GM04503 (cell line): ENCODE measurements around the gene NDUFA8.

ENCODE experiments used
- DNase-seq: peaks from one replicate; pipeline ENCODE4 v3.0.0-alpha.2; 2012; ENCODE audit warnings: low read depth

The NDUFA8 gene

GRCh38 chr9:122099271-122099869 is 60.2 kb downstream of the NDUFA8 start:
- no peak for DNase-seq

DNA sequence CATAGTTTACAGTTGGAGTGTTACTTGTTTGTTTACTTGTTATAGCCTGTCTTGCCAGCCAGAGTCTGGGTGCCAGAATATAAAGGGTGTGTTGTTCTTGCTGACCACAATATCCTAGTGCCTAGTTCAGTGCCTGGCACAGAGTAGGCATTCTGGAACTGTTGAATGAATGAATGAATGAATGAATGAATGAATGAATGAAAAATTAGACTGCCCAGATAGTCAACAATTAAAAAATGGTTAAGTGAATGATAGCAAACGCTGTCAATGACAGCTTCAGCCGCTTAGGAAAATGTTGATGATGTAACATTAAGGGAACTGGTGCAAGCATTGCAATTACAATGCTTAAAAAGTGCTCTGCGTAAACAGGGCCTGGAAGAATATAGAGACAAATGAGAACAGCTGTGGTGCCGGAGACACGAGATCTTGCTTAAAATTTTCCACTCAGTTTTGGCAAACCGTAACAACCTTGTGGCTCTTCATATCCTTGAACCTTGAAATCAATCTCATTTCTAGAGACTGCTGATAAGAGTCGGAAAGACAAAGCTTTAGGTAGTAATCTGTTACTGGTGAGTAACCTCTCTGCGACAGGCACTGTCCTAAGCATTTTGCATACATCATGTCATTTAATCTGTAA is 61.8 kb downstream of the NDUFA8 start:
- DNase-seq, result no peak

GRCh38 chr9:122096620-122097415 is 62.8 kb downstream of the NDUFA8 start:
- DNase-seq, result no peak

DNA sequence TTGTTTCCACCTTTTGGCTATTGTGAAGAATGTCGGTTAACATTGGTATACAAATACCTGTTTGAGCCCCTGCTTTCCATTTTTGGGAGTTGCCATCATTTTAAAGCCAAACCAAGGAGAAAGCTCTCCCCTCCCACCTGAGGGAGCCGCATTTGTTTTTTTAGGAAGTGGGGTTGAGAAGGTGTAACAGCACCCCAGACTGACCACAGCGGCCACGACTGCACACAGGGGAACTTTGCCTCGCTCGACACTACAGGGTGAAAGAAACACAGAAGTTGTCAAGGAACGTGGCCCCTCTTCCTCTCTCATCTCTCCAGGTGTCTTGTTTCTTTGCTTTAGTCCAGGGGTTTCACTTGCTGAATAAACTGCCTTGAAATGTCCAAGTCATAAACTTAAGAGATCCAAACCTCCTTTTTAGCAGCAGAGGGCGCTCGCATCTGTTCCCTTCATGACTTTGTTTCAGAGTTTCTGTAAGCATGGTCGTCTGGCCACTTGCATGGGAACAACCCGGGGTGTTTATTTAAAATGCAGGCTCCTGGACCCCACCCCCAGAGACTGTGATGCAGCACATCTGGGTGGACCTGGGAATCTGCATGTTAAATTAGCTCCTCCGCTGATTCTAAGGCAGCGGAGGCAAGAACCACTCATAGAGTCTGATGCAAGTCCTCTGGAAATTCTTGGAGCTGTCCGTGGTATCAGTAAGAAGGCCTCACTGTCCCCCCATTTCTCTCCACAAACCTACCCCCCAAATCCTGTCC is 64.4 kb downstream of the NDUFA8 start:
- DNase-seq, result no peak
